Activated CD4-positive, alpha-beta T cell treated with anti-CD3 and anti-CD28 coated beads, Interleukin-2, amount 10 ng/mL, durations not matched to agents 24 days and 14 days (primary cell): ENCODE results near the gene NOC3L. TPM values are rescaled to one million over a fixed set of nuclear protein-coding genes. Genes with fewer than 3 reads are reported as not detected.
"Not testable (repeated sequence)": the region's sequence is repeated elsewhere in the genome, so short reads cannot be mapped to it uniquely, and the experiment has no call there.

Source experiments
- DNase-seq: peaks from one replicate; pipeline ENCODE4 v3.0.0; 2022
- H3K27ac Mint-ChIP-seq: one replicate; pipeline ENCODE4 v1.8.0; 2022; ENCODE audit warnings: mild to moderate bottlenecking, mixed read lengths
- H3K27me3 Mint-ChIP-seq: one replicate; pipeline ENCODE4 v1.8.0; 2022; ENCODE audit warnings: mixed read lengths
- H3K36me3 Mint-ChIP-seq: one replicate; pipeline ENCODE4 v1.8.0; 2022; ENCODE audit warnings: low read depth, mild to moderate bottlenecking, mixed read lengths
- H3K4me1 Mint-ChIP-seq: one replicate; pipeline ENCODE4 v1.8.0; 2021; ENCODE audit warnings: mixed read lengths
- H3K4me3 Mint-ChIP-seq: one replicate; pipeline ENCODE4 v1.8.0; 2022; ENCODE audit warnings: mild to moderate bottlenecking, moderate library complexity, mixed read lengths
- H3K9me3 Mint-ChIP-seq: one replicate; pipeline ENCODE4 v1.8.0; 2021; ENCODE audit warnings: mixed read lengths
- intact Hi-C: fragments of 100-400 bp; cut with micrococcal nuclease; formaldehyde crosslinking; loops from one replicate; pipeline ENCODE4 v1.15.1; 2023
- total RNA-seq: library from RNA; stranded (reverse); gene quantifications from 2 replicates; pipeline ENCODE4 v1.2.3, GENCODE V29; 2022

NOC3L gene
- total RNA-seq, 1 donor from 2014 or later: 56.9 TPM

DNA sequence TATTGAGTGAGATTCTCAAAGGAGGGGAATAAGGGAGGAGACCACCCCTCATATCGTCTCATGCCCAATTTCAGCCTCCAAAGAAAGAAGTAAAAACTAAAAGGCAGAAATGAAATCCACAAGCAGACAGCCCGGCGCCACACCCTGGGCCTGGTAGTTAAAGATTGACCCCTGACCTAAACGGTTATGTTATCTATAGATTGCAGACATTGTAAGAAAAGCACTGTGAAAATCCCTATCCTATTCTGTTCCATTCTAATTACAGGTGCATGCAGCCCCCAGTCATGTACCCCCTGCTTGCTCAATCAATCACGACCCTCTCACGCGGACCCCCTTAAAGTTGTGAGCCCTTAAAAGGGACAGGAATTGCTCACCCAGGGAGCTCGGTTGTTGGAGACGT lies 29.4 kb upstream of the NOC3L start:
- H3K27me3 Mint-ChIP-seq, H3K27ac Mint-ChIP-seq, H3K4me1 Mint-ChIP-seq, H3K4me3 Mint-ChIP-seq, DNase-seq, H3K9me3 Mint-ChIP-seq, H3K36me3 Mint-ChIP-seq, intact Hi-C loops: not testable (repeated sequence)

DNA sequence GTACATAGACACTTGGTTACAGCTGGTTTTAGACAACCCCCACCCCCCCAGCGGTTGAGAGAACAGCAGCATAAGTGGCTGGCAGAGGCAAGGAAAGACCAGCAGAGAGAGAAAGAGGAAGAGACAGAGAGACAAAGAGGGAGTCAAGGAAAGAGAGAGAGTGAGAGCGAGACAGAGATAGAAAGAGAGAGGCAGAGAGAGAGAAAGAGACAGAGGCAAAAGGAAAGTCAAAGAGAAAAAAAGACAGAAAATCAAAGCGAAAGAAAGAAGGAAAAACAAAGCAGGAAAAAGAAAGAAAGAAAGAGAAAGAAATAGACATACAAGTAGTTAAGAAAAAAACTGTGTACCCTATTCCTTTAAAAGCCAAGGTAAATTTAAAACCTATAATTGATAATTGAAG lies 23.0 kb upstream of the NOC3L start:
- H3K4me3 Mint-ChIP-seq, H3K9me3 Mint-ChIP-seq, H3K4me1 Mint-ChIP-seq, H3K27ac Mint-ChIP-seq, DNase-seq, H3K27me3 Mint-ChIP-seq, intact Hi-C loops, H3K36me3 Mint-ChIP-seq: not testable (repeated sequence)

DNA sequence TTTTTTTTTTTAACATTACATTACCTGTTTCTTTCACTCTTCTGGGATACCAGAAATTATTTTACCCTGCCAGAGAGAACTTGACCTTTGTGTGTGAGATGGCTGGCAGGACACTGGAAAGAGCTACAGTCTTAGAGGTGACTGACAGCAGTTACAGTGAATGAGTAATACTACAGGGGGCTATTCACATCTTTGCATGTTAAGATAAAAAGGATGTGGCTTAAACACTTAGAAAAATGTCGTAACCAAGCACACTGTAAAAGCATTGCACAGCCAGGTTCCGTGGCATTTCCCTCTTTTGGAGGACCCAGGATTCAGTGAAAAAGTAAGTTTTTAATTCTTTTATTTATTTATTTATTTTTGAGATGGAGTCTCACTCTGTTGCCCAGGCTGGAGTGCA lies 20.8 kb upstream of the NOC3L start:
- Mint-ChIP-seq H3K36me3 (no peaks in the 10 kb centered on the region), H3K27ac (no peak overlapping the region), H3K9me3 (no peaks in the 10 kb centered on the region), H3K4me3 (no peak overlapping the region), H3K4me1 (no peaks in the 10 kb centered on the region), H3K27me3 (peaks cover 7% of the 10 kb centered on the region)
- intact Hi-C loops: no loop called here
- DNase-seq: no peak

DNA sequence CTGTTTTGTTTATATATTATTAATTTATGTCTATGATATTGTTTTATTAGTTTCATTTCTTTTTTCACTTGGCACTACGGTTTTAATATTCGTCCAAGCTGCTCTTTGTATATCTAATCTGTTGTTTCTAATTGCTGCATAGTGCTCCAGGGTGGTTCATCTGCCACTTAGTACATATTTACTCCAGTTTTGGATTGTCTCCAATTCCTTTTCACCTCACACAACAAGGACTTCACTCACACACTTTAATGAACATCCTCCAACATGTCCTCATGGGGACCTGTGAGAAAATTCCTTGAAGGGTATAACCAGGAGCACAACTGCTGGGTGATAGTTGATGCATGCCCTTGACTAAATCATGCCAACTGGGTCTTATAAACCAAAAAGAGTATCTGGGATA lies 14.1 kb upstream of the NOC3L start:
- no peak for DNase-seq
- Mint-ChIP-seq H3K27ac (no peak overlapping the region), H3K9me3 (no peaks in the 10 kb centered on the region), H3K27me3 (peaks cover 22% of the 10 kb centered on the region), H3K4me3 (no peak overlapping the region), H3K4me1 (no peaks in the 10 kb centered on the region), H3K36me3 (no peaks in the 10 kb centered on the region)
- intact Hi-C loops: no loop called here

DNA sequence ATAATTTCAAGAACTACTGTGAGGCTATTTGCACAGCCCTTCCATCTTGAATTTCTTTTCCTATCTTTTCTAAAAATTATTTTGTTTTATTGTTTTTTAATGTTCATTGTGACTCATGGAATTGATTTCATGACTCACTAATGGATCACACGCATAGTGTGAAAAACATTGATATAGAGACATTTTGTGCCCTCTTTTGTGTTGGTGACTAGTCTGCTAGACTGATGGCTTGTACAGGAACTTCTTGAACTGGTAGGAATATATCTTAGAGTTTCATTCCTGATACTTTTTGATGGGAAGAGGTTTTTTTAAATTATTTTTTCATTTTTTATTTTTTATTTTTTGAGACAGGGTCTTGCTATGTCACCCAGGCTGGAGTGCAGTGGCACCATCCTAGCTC lies 12.6 kb upstream of the NOC3L start:
- no peak for DNase-seq
- intact Hi-C loops: no loop called here
- H3K4me3 Mint-ChIP-seq: no peak overlapping the region
- H3K27me3 Mint-ChIP-seq: peaks cover 24% of the 10 kb centered on the region
- H3K4me1 Mint-ChIP-seq: no peaks in the 10 kb centered on the region
- no peaks in the 10 kb centered on the region for H3K36me3 Mint-ChIP-seq
- H3K9me3 Mint-ChIP-seq: no peaks in the 10 kb centered on the region
- H3K27ac Mint-ChIP-seq: no peak overlapping the region

DNA sequence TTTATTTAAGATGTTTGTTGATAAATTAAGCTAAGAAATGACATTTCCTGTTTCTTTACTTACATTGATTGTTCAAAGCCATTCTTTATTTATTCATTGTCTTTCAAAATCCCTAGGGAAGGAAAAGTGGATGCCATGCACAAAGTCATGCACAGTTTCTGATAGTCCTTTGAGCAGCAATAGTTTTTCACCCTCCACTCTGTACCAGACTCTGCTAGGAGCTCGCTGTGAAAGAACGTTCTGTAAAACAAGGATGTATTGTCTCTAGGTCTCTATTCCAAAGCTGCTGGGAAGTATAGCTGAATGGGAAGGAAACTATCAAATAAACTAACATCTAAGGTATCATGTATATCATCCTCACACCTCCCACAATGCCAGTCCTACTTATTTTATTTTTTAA lies 7.8 kb upstream of the NOC3L start:
- intact Hi-C loops: no loop called here
- H3K27ac Mint-ChIP-seq: no peak overlapping the region
- no peaks in the 10 kb centered on the region for H3K36me3 Mint-ChIP-seq
- H3K27me3 Mint-ChIP-seq: peaks cover 23% of the 10 kb centered on the region
- DNase-seq: no peak
- H3K4me1 Mint-ChIP-seq: no peaks in the 10 kb centered on the region
- no peaks in the 10 kb centered on the region for H3K9me3 Mint-ChIP-seq
- no peak overlapping the region for H3K4me3 Mint-ChIP-seq

DNA sequence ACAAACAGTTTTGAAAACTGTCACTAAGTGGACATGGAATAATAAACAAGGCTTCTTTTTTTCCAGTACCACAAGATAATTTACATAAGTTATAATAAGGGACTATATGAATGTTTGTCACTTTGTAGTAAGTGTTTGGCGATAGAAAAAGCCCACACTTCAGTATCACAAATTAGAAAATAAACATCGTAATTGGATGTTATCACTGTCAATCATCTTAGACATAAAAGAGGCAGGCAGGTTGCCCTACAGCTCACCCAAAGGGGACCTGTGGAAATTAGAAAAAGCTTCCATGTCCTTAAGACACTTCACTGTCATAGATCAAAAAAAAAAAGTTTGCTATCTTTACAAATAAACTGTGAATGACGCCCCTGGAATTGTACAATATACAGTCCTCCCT lies 3.6 kb upstream of the NOC3L start:
- no peak for DNase-seq
- H3K4me3 Mint-ChIP-seq: no peak overlapping the region
- H3K36me3 Mint-ChIP-seq: peaks cover 4% of the 10 kb centered on the region
- intact Hi-C loops: no loop called here
- peaks cover 3% of the 10 kb centered on the region for H3K9me3 Mint-ChIP-seq
- H3K4me1 Mint-ChIP-seq: peaks cover 10% of the 10 kb centered on the region
- peaks cover 24% of the 10 kb centered on the region for H3K27me3 Mint-ChIP-seq
- H3K27ac Mint-ChIP-seq: no peak overlapping the region

DNA sequence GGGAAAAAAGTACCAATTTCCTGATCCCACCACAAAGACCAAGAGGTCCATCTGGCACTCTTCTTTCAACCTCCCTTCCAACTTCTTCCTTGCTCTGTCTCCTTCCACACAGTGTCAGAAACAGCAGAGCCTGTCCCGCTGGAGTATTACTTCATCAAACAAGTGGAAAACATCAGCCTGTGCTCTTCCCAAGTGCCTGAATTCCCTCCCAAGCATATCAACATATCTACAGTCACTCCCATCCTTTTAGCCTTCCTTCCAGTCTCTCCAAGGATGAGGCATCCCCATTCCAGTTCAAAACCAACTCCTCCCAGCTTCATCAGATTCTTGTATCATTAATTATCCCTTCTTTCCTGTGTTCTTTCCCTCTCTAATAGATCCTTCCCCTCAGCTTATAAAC lies 1.7 kb upstream of the NOC3L start:
- DNase-seq: no peak
- Mint-ChIP-seq H3K36me3 (peaks cover 15% of the 10 kb centered on the region), H3K4me3 (peak overlapping the region; percentile 16), H3K4me1 (peaks cover 20% of the 10 kb centered on the region), H3K27ac (peak overlapping the region; percentile 7), H3K27me3 (peaks cover 17% of the 10 kb centered on the region), H3K9me3 (peaks cover 3% of the 10 kb centered on the region)
- intact Hi-C loops: loop anchor here (5.0 kb wide), 3 partner anchors 42 to 243 kb away; no protein-coding TSS in a partner anchor

DNA sequence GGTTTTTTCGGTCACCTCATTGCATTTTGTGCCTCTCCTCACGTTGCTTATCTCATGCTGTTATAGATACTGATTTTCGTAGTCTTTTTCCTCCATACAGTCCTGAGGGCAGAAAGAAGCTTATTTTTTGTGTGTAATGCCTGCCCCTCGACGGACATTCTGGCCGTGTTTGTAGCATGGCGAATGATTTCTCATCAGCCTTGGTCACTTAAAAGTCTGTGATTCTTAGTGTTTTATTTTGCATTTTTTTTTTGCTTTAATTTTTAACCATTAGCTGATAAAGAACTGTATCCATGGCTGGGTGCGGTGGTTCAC lies 469 bp upstream of the NOC3L start:
- no peak for DNase-seq
- H3K9me3 Mint-ChIP-seq: peaks cover 3% of the 10 kb centered on the region
- peaks cover 14% of the 10 kb centered on the region for H3K27me3 Mint-ChIP-seq
- peak overlapping the region; percentile 16 for H3K27ac Mint-ChIP-seq
- peaks cover 28% of the 10 kb centered on the region for H3K36me3 Mint-ChIP-seq
- peak overlapping the region; percentile 97 for H3K4me3 Mint-ChIP-seq
- intact Hi-C loops: loop anchor here (2.0 to 5.0 kb wide), 4 partner anchors 41 to 244 kb away; partner anchors contain the start of gene HELLS
- H3K4me1 Mint-ChIP-seq: peaks cover 25% of the 10 kb centered on the region

DNA sequence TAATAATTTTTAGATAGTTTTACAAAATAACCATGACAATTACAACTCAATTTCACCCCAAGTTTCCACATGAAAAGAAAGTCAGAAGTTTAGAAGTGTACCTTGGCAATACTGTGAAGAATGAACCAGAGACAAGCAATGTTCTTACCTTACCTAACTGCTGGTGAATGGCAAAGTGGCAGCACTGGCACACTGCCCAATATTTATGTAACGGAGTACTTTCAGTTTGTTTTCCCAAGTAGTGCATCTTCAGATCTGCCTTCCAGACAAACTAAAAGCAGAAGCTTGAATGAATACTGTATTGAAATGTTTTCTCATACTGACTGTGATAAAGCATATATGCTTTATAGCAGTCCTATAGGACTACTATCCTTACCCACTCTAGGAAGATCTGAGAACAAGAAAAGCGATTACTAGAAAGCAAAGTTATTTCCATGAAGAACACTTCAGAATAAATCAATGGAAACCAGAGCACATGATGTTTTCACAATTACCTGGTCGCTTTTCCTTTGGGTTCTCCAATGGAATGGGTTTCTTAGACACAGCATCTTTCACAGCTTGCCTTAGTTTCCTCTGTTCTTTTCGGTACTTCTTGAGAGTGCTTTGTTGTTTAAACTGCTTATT lies 1.5 kb downstream of the NOC3L start:
- peaks cover 27% of the 10 kb centered on the region for H3K4me1 Mint-ChIP-seq
- H3K4me3 Mint-ChIP-seq: peak overlapping the region; percentile 97
- H3K9me3 Mint-ChIP-seq: peaks cover 3% of the 10 kb centered on the region
- H3K36me3 Mint-ChIP-seq: peaks cover 43% of the 10 kb centered on the region
- no peak for DNase-seq
- intact Hi-C loops: loop anchor here (5.0 kb wide), 3 partner anchors 39 to 246 kb away; no protein-coding TSS in a partner anchor
- H3K27ac Mint-ChIP-seq: peak overlapping the region; percentile 18
- peaks cover 14% of the 10 kb centered on the region for H3K27me3 Mint-ChIP-seq

DNA sequence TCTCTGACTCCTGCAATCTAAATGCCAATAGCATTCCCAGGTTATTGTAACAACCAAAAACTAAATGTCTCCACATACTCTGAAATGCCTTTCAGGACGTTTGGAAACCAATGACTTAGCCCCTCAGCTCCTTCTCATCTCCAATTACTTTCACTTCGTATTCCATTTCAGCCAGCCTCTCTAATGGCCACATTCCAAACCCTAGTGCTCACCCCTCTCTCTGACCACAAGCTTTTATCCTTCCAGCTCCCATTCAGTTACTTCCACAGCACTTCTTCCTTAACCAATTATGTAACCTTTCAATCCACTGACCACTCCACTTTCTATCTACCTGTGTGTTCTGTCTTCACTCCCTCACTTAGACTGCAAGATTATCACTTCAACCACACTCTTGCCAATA lies 4.3 kb downstream of the NOC3L start:
- H3K4me1 Mint-ChIP-seq: peaks cover 27% of the 10 kb centered on the region
- peak overlapping the region; percentile 3 for H3K27ac Mint-ChIP-seq
- H3K9me3 Mint-ChIP-seq: no peaks in the 10 kb centered on the region
- DNase-seq: no peak
- no peak overlapping the region for H3K4me3 Mint-ChIP-seq
- peaks cover 54% of the 10 kb centered on the region for H3K36me3 Mint-ChIP-seq
- intact Hi-C loops: no loop called here
- H3K27me3 Mint-ChIP-seq: no peaks in the 10 kb centered on the region

DNA sequence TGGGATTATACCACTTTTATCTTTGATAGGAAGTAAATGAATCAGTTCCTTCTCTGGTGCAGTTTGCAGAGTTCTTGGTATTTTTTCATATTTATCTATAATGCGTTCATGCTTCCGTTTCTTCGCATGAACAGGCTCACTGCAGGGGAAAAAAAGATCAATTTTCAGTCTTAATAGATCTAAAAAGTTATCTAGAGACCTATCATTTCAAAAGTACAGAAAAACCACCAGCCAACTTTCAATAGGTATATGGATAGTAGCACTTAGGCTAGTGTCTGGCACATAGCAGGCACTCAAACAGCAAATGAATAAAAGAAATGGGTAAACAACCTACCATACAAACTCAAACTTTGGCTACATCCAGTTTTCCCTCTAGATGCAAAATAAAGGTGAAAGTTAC lies 5.5 kb downstream of the NOC3L start:
- Mint-ChIP-seq H3K4me3 (no peak overlapping the region), H3K4me1 (peaks cover 23% of the 10 kb centered on the region), H3K27ac (no peak overlapping the region), H3K9me3 (no peaks in the 10 kb centered on the region), H3K27me3 (no peaks in the 10 kb centered on the region), H3K36me3 (peaks cover 60% of the 10 kb centered on the region)
- intact Hi-C loops: no loop called here
- DNase-seq: no peak

DNA sequence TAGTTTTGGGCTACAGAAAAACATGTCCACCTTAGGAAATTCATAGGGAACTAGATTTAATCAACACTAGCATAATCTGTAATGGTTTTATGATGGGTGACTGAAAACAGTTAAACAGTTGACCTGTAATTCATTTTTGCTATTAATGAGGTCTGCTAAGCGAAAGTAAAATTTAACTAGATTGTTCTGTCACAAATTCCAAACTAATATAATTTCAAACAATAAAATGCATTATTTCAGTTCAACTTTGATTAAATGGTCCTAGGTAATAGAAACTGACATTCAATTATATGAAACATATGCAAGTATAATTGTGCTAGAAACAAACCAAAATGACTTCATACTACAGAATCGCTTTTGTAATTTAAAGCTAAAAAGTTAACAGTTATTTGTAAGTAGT lies 6.9 kb downstream of the NOC3L start:
- Mint-ChIP-seq H3K27ac (no peak overlapping the region), H3K4me1 (peaks cover 14% of the 10 kb centered on the region), H3K36me3 (peaks cover 65% of the 10 kb centered on the region), H3K27me3 (no peaks in the 10 kb centered on the region), H3K9me3 (no peaks in the 10 kb centered on the region), H3K4me3 (no peak overlapping the region)
- DNase-seq: no peak
- intact Hi-C loops: no loop called here

DNA sequence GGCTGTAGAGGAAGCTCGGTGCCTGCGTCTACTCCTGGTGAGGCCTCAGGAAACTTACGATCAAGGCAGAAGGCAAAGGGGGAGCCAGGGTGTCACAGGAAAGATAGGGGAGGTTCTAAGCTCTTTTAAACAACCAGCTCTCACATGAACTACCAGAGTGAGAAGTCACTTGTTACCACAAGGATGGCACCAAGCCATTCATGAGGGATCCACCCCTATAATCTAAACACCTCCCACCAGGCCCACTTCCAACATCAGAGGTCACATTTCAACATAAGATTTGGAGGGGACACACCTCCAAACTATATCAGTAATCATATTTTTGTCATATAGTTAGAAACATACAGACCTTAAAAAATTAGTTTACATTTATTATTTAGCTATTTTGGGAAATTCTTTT lies 9.4 kb downstream of the NOC3L start:
- Mint-ChIP-seq H3K27me3 (no peaks in the 10 kb centered on the region), H3K4me3 (no peak overlapping the region), H3K4me1 (peaks cover 3% of the 10 kb centered on the region), H3K36me3 (peaks cover 55% of the 10 kb centered on the region), H3K9me3 (no peaks in the 10 kb centered on the region), H3K27ac (no peak overlapping the region)
- no peak for DNase-seq
- intact Hi-C loops: no loop called here

DNA sequence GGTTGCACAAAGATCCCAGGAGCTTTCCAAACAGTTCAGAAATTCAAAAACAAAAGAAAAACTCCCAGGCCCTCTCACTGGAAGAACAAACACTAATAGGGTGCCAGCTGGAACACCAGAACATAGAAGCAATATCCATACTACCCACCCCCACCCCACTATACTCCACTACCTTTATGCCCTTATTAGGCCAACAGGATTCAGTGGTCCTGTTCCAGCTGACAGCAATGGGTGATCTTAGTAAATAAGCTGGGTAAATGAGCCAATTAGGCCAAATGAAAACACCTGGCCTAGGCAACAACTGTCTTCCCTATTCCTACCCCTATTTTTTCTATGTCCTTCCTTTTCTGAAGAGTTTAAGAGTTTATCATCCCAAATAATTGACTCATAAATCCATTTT lies 11.7 kb downstream of the NOC3L start:
- intact Hi-C loops: no loop called here
- no peak overlapping the region for H3K27ac Mint-ChIP-seq
- no peaks in the 10 kb centered on the region for H3K4me1 Mint-ChIP-seq
- no peak for DNase-seq
- no peaks in the 10 kb centered on the region for H3K9me3 Mint-ChIP-seq
- H3K4me3 Mint-ChIP-seq: no peak overlapping the region
- no peaks in the 10 kb centered on the region for H3K27me3 Mint-ChIP-seq
- peaks cover 45% of the 10 kb centered on the region for H3K36me3 Mint-ChIP-seq
